Keratinocyte (primary cell): ENCODE data around the gene PWWP2B. TPM values are rescaled to one million over a fixed set of nuclear protein-coding genes. Genes with fewer than 3 reads are reported as not detected.

Source experiments
- DNase-seq: peaks from one replicate; pipeline ENCODE4 v3.0.0-alpha.2; 2011; ENCODE audit warnings: low read depth, missing footprints, low spot score
- FAIRE-seq: peaks from 2 replicates; lab custom pipeline; 2011; peaks lifted over from hg19 to GRCh38; lab: Jason Lieb, UNC
- H2AFZ ChIP-seq: 2 replicates; pipeline ENCODE4 v1.6.0; 2012; ENCODE audit warnings: low read length, control low read depth, inconsistent platforms; ENCODE audit not compliant: control insufficient read depth
- H3K27ac ChIP-seq: 2 replicates; pipeline ENCODE4 v1.5.1; 2011; ENCODE audit warnings: low read length; ENCODE audit not compliant: control insufficient read depth, insufficient read depth
- H3K27me3 ChIP-seq: 3 replicates; pipeline ENCODE4 v1.6.0; 2011; ENCODE audit warnings: low read length; ENCODE audit not compliant: control insufficient read depth, insufficient read depth; ENCODE audit errors: extremely low read depth
- H3K36me3 ChIP-seq, 2 experiments: 2 replicates in 1 of 2; 3 replicates in 1 of 2; pipeline ENCODE4 v1.5.1; 2011; ENCODE audit warnings: low read length in 2 of 2, mild to moderate bottlenecking in 1 of 2; ENCODE audit not compliant: control insufficient read depth in 2 of 2, insufficient read depth in 2 of 2; ENCODE audit errors: extremely low read depth in 1 of 2
- H3K4me1 ChIP-seq: 3 replicates; pipeline ENCODE4 v1.5.1; 2011; ENCODE audit warnings: low read length; ENCODE audit not compliant: control insufficient read depth, insufficient read depth; ENCODE audit errors: extremely low read depth
- H3K4me2 ChIP-seq: 3 replicates; pipeline ENCODE4 v1.6.0; 2011; ENCODE audit warnings: low read depth, low read length; ENCODE audit not compliant: control insufficient read depth, insufficient read depth; ENCODE audit errors: extremely low read depth
- H3K4me3 ChIP-seq, 3 experiments: fragments of 200-600 bp in 1 of 3; sonication (generic) in 1 of 3; 2 replicates in 2 of 3; 3 replicates in 1 of 3; pipeline ENCODE4 v1.5.1; 2011 to 2016; ENCODE audit warnings: low read length in 3 of 3, mild to moderate bottlenecking in 3 of 3, control low read depth in 2 of 3, inconsistent platforms in 1 of 3, low read depth in 1 of 3, mixed read lengths in 1 of 3, mixed run types in 1 of 3, moderate library complexity in 1 of 3; ENCODE audit not compliant: control insufficient read depth in 2 of 3, insufficient read depth in 2 of 3; ENCODE audit errors: extremely low read depth in 1 of 3
- H3K79me2 ChIP-seq: 2 replicates; pipeline ENCODE4 v1.6.0; 2012; ENCODE audit warnings: low read length; ENCODE audit not compliant: control insufficient read depth, insufficient read depth
- H3K9ac ChIP-seq: 3 replicates; pipeline ENCODE4 v1.6.0; 2011; ENCODE audit warnings: low read length; ENCODE audit not compliant: control insufficient read depth, insufficient read depth; ENCODE audit errors: extremely low read depth
- H3K9me1 ChIP-seq: 3 replicates; pipeline ENCODE4 v1.6.0; 2011; ENCODE audit warnings: low read length; ENCODE audit not compliant: control insufficient read depth, insufficient read depth; ENCODE audit errors: extremely low read depth
- H3K9me3 ChIP-seq: 2 replicates; pipeline ENCODE4 v1.5.1; 2012; ENCODE audit warnings: low read depth, low read length; ENCODE audit not compliant: control insufficient read depth
- H4K20me1 ChIP-seq: 3 replicates; pipeline ENCODE4 v1.6.0; 2011; ENCODE audit warnings: low read length; ENCODE audit not compliant: control insufficient read depth, insufficient read depth; ENCODE audit errors: extremely low read depth
- CTCF ChIP-seq, 3 experiments: IDR thresholded peaks in 1 of 3; conservative IDR thresholded peaks in 1 of 3; optimal IDR thresholded peaks in 1 of 3; 2 replicates in 2 of 3; 3 replicates in 1 of 3; pipeline versions ENCODE3 to v1.5.1; 2011; ENCODE audit warnings: low read length in 3 of 3, mild to moderate bottlenecking in 3 of 3, moderate library complexity in 2 of 3, control low read depth in 1 of 3, inconsistent platforms in 1 of 3; ENCODE audit not compliant: insufficient read depth in 2 of 3; ENCODE audit errors: extremely low read depth in 1 of 3
- EZH2 ChIP-seq: IDR thresholded peaks from one replicate; pipeline ENCODE4 v1.6.1; 2012; ENCODE audit warnings: inconsistent platforms, mild to moderate bottlenecking, low read length, moderate library complexity
- dilution Hi-C: fragments of 300-500 bp; cut with MboI; formaldehyde crosslinking; loops from one replicate; pipeline ENCODE4 v1.7.0; 2020; ENCODE audit warnings: low sequenced_read_pairs; ENCODE audit not compliant: extremely low pct_ligation_motif_present
- polyA plus RNA-seq, 5 experiments: library from polyadenylated mRNA; depleted of rRNA in 3 of 5; stranded (reverse) in 3 of 5; stranded (forward) in 1 of 5; unstranded in 1 of 5; fragments of >200 nt; gene quantifications; 1 replicate in 1 of 5; 2 replicates in 3 of 5; 3 replicates in 1 of 5; pipeline versions ENCODE4 v1.2.1 to v1.2.3, GENCODE V29; 2011 to 2012; ENCODE audit warnings: missing spikeins in 2 of 5, low read depth in 1 of 5, low replicate concordance in 1 of 5

PWWP2B gene
- polyA plus RNA-seq, 1 donor (not counting 4 experiments of a cell fraction or from before 2014, with no cell fraction given) = 3.1 TPM

GRCh38 chr10:132420469-132420980 is 23.5 kb downstream of the PWWP2B start:
- no peaks in the 10 kb centered on the region for H3K27me3 ChIP-seq
- FAIRE-seq (no peak), DNase-seq (no peak)
- H3K27ac ChIP-seq = no peak overlapping the region
- H3K4me1 ChIP-seq = peaks cover 32% of the 10 kb centered on the region
- H3K9me1 ChIP-seq = no peaks in the 10 kb centered on the region
- no peak overlapping the region for H3K4me2 ChIP-seq
- H3K4me3 ChIP-seq = no peak overlapping the region
- H2AFZ ChIP-seq = no peak overlapping the region
- peaks cover 0 to 3% of the 10 kb centered on the region in 2 experiments for H3K36me3 ChIP-seq
- peaks cover under 1% of the 10 kb centered on the region for H3K79me2 ChIP-seq
- no peak for TF ChIP-seq EZH2
- TF ChIP-seq CTCF (optimal IDR thresholded peaks at IDR 0.05 in 1 of 3, IDR thresholded peaks at IDR 0.05 in 1 of 3, conservative IDR thresholded peaks at IDR 0.05 in 1 of 3; ENCODE audit: extremely low read depth in 1 of 3, insufficient read depth in 2 of 3, low read length in 3 of 3) = no peak
- no peaks in the 10 kb centered on the region for H3K9me3 ChIP-seq
- dilution Hi-C loops = no loop called here
- no peak overlapping the region for H3K9ac ChIP-seq
- H4K20me1 ChIP-seq = no peaks in the 10 kb centered on the region

- H3K9ac ChIP-seq = peak overlapping the region; percentile 33
- H2AFZ ChIP-seq = no peak overlapping the region
- H3K4me1 ChIP-seq = peaks cover 32% of the 10 kb centered on the region
- no peak for TF ChIP-seq EZH2
- TF ChIP-seq CTCF (optimal IDR thresholded peaks at IDR 0.05 in 1 of 3, IDR thresholded peaks at IDR 0.05 in 1 of 3, conservative IDR thresholded peaks at IDR 0.05 in 1 of 3; ENCODE audit: extremely low read depth in 1 of 3, insufficient read depth in 2 of 3, low read length in 3 of 3) = no peak
- H3K79me2 ChIP-seq = no peaks in the 10 kb centered on the region
- H3K27ac ChIP-seq = no peak overlapping the region
- H3K4me3 ChIP-seq = no peak overlapping the region
- no peak for FAIRE-seq
- peak overlapping the region; percentile 10 for H3K4me2 ChIP-seq
- no peaks in the 10 kb centered on the region for H3K36me3 ChIP-seq
- no peak for DNase-seq
- no peaks in the 10 kb centered on the region for H4K20me1 ChIP-seq
- no peaks in the 10 kb centered on the region for H3K9me3 ChIP-seq
- no peaks in the 10 kb centered on the region for H3K27me3 ChIP-seq
- dilution Hi-C loops = no loop called here
- H3K9me1 ChIP-seq = no peaks in the 10 kb centered on the region
These were observed 24.2 kb downstream of the PWWP2B start for GRCh38 chr10:132420981-132421846.
